Measurements from ENCODE around the gene MTMR11.
"Not testable (repeated sequence)": the region's sequence is repeated elsewhere in the genome, so short reads cannot be mapped to it uniquely, and the experiment has no call there.

Gene MTMR11

DNA sequence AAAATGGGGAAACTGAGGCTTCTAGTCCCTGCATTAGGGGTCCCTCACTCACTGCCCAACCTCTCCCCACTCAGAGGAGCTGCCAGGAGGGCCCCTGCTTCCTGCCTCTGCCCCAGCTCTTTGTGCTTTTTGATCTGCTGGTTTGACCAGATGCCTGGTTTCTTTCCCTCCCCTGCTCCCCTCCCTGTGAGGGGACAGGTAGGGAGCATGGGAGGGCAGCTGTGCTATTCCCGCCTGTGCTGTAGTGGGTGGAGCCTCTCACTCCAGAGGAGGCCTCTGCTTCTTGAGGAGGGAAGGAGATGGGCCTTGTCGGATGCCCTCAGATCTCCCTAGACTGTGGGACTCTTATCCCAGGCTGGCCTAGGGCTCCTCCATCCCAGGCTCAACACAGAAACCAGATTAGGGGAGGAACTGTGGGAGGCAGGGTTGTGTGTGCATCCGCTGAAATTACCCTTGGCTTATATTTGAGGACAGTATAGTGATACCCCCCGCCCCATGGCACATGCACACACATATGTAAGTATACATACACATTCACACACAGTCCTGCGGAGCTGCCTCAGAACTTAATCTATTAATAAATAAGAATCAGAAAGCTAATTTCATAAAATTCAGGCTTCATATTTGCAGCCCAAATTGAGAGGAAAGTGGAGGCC, 32.7 kb downstream of the MTMR11 start:
- DNase-seq = no peak

DNA sequence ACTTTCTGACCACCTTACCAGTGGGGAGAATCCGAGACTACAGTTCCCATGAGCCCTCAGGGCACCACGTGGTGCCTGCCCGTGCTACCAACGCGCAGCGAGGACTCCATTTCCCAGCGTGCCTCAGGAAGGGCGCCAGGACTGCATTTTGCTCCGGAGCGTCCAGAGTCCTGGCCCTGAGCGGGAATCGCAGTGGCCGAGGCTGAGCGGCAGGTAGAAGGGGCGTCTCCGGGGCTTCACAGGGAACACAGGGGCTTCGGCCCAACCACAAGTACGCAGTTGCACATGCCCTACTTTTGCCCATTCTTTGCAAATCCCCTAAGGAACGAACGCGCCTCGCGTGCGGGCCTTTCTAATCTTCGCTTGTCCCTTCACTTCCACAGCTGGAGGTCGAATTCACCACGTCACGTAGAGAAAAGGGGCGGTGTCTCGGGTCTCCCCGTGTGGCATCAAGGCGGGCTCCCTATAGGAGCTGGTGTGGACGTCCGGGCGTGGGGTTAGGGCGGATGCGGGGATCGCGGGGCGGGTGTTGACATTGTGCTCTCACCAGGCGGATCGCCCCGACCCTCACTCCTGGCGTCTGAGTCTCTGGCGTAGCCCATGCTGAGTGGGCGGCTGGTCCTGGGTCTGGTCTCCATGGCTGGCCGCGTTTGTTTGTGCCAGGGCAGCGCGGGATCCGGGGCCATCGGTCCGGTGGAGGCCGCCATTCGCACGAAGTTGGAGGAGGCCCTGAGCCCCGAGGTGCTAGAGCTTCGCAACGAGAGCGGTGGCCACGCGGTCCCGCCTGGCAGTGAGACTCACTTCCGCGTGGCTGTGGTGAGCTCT, 37.0 kb downstream of the MTMR11 start, which contains the start of gene BOLA1:
Gene BOLA1 (plus strand): TSS at position 109 of the 825 bp plus-strand sequence. CDS start 492 bp downstream, at position 601.
- DNase-seq = peak; percentile 37 to 97 (median 88)

DNA sequence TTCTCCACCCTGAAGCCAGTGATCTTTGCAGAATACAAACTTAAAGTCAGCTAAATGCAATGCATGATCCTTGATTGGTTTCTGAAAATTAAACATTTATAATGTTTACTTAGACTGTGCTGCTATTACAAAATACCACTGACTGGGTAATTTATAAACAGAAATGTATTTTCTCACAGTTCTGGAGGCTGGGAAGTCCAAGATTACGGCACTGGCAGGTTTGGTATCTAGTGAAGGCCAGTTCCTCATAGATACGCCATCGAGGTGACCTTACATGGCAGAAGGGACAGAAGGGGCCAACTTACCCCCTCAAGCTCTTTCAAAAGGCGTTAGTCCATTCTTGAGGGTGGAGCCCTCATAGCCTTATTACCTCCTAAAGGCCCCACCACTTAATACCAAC, 40.1 kb downstream of the MTMR11 start:
- DNase-seq = no peak

DNA sequence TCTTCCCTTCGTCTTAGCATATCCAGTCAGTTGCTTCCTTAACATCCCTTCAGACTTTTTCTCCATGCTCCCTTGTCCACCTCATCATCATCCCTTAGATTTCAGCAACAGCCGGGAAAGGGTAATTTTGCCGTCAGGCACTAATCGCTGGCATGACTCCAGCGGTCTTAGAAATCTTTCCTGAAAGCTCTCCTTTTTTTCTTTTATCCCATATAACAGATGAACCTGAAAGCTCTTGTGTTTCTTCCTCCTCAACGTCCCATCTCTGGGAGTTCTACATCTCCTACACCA, 47.7 kb downstream of the MTMR11 start:
- DNase-seq = peak in 8 of 56 donors; percentile 13 to 42 (median 20)

DNA sequence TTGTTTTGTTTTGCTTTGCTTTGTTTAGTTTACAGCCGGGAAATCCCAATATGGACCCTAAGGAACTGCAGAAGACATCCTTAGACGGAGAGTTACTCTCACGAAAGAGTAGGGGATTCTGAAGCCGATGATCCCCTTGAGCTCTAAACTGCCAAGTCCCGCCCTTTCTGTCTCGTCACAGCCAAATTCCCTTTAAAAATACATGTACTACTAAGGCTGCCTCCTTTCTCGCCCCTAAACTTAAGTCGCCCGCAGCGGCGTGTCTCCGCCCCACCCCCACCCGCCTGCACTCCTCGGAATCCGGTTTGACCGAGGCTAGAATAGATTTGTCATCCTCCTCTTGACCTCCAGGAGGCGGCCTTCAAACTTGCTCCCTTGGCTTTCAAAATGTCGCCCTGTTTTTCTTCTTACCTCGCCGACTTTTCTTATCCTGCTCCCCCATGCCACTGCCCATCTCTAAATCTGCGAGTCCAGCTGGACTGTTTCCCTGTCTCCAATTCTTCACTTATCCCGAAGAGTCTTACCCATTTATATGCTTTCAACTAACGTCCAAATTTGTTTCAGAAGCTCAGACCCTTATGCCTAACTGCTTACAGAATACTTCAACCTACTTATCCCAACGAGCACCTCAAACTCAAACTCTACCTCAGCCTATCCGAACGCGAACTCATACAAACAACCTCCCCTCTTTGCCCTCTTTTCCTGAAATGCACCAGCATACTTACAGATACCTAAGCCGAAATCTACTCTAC, 48.3 kb downstream of the MTMR11 start:
- peak in 54 of 56 donors; percentile 9 to 91 (median 67) for DNase-seq

DNA sequence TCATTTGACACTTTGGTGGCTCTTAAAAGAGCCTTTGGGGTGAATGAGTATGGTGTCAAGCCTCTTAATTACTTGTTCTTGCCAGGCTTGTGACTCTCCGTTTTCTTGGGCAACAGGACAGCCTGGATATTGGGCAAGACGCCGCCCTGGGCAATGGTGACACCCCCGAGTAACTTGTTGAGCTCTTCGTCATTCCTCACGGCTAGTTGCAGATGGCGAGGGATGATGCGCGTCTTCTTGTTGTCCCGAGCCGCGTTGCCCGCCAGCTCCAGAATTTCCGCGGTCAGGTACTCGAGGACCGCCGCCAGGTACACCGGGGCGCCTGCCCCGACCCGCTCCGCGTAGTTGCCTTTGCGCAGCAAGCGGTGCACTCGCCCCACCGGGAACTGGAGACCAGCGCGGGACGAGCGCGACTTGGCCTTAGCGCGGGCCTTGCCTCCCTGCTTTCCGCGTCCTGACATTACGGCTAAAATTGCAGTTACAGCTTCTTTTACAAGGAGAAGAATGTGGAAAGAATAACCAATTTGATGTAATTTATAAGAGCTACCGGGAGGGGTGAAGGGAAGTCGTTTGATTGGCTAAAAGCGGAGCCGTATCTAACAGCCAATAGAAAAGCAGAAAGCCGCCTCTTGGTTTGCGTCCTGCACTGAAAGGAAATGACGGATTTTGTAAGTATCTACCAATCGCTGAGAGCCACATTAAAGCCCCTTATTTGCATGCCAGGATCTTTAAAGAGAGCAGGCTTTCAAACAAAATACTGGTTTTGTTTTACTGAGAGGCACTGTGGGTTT, 49.0 kb downstream of the MTMR11 start:
- peak; percentile 32 to 98 (median 82) for DNase-seq

DNA sequence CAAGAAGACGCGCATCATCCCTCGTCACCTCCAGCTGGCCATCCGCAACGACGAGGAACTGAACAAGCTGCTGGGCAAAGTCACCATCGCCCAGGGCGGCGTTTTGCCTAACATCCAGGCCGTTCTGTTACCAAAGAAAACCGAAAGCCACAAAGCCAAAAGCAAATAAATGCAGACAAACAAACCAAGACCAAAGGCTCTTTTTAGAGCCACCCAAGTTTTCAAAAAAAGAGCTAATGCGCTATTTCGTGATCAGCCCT, 49.6 kb downstream of the MTMR11 start:
- not testable (repeated sequence) for DNase-seq

DNA sequence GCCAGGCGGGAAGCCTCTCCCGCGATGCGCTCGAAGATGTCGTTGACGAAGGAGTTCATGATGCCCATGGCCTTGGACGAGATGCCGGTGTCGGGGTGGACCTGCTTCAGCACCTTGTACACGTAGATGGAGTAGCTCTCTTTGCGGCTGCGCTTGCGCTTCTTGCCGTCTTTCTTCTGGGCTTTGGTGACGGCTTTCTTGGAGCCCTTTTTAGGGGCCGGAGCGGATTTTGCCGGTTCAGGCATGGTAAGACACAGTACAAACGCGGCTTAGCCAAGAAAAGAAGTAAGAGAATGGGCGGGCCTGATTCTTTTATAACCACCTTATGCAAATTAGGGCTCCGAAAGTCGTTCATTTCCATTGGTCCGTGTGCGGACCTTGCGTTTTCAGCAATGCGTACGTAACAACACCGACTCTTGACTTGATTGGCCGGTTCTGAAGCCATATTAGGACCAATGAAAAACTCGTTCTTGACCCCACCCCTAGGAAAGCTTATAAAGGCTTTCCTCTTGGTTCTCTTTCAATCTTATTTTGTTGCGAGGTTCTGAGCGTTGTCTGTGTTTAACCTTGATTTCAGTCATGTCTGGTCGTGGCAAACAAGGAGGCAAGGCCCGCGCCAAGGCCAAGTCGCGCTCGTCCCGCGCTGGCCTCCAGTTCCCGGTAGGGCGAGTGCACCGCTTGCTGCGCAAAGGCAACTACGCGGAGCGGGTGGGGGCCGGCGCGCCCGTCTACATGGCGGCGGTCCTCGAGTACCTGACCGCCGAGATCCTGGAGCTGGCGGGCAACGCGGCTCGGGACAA, 50.1 kb downstream of the MTMR11 start:
- peak; percentile 37 to 99 (median 90) for DNase-seq

DNA sequence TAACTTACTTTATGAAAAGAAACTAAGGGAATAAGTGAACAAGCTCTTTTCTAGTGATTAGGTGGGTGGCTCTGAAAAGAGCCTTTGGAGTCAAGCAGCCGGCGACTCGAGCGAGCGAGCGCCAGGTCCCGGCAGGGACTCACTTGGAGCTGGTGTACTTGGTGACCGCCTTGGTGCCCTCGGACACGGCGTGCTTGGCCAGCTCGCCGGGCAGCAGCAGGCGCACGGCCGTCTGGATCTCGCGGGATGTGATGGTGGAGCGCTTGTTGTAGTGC, 50.6 kb downstream of the MTMR11 start:
- DNase-seq = peak in 6 of 56 donors; percentile 24 to 50 (median 45)

DNA sequence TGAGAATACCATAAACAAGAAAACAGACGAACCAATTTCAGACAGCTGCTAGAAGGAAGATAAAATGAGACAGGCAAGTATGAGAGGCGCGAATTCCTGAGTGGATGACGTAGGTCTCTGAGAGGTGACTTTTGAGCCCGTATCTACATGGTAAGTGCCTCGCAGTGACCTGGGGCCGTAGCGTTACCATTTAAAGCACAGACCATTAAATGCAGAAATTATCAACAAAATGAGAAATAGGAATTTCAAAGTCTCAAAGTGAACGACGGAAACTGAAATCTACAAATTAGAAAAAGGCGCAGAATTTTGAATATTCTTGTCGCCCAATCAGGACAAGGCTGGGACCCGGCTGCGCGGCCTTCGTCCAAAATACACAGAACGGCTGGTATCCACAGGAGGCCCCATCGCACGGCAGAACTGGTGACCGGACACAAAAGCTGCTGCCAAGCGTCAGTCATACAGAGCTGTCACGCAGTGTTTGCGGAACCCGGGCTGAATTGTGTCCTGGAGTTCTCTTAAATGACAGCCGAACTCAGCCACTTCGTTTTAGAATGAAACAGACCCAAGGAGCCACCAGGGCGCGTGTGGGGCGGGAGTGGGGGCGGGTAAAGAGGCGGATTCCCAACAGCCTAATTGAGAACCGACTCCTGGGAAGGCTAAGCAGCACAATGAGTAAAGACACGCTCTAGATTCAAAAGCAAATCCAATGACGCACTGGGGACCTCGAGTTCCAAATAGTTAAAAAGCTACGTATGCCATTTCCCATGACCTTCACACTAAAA, 51.1 kb downstream of the MTMR11 start:
- DNase-seq = peak; percentile 14 to 87 (median 65)

DNA sequence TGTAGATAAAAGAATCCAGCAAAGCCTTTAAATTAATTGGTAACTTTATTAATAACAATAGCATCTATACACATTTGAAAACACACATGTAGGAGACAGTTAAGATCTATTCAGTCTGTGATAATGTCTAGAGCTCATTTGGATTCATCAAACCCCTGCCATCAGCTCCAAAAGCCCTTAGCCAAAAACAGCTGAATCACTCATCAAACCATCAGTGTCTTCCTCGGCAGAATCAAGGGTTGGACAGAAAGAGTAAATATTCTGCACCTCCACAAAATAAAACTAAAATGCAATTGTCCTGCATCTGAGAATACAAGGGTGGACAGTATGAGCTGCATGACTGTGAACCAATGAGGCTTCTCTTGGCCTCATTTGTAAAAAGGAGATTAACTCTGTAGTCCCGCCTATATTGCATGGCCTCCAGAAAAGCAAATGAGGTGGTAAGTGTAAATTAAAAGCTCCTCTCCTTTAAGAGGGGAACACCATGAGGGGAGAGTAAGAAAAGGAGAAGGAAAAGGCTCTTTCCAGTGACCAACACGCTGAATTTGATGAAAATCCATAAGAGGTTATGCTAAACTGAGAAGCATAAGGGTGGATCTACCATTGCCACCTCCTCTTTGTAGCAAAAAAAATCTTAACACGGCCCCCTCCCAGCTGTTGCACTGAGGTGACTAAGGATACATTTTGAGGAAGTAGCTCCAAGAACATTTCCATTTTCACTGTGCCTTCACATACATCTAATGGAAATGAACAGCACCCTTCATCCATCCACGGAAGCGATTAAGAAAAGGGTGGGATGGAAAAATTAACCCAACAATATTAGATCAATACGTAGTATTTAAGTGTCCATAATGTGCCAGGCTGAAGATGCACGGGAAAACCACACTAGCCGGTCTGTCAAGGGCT, 52.0 kb downstream of the MTMR11 start:
- DNase-seq = no peak

DNA sequence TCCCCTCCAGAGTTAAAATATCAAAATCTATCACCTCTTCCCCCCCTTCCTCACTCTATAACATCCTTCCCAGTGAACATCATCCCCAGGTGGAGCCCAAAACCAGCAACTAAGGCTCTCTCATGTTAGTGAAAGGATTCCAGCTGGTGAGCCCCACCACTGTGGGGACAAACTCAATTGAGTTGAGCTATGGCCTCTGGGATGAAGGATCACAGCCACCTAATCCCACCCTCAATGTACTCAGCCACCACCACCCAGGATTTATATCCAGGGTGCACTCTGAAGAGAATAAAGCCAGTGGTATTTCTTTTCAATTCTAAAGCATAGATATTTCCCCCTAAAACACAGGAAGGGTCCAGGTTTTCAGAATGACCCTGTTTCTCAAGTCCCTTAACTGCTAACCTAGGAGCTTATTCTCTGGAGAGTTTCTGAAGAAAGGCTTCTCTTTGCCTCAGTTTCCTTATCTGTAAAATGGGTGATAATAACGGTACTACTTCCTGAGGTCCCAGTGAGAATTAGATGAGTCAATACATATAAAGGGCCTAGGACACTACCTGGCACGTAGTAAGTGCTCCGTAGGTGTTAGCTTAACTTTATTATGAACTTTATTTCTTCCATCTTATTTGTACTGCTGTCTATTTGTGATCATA, 53.0 kb downstream of the MTMR11 start:
- no peak for DNase-seq

DNA sequence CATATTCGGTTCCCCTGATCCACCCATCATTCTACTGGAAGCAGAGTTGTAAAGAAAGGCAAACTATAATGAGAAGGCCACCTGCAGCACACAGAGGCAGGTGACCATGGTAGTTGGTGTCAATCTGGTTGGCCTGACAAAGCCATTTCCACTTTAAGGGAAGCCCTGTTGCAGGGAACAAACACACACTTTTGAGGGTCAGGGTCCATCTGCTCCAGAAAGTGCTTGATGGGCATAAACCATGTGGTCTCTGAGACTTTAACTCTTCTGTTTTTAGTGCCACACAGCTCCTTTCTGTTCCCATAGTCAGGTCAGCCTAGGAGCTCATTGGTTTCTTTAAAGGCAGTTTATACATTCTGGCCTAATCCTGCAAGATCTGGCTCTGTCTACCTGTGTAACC, 54.8 kb downstream of the MTMR11 start:
- no peak for DNase-seq

DNA sequence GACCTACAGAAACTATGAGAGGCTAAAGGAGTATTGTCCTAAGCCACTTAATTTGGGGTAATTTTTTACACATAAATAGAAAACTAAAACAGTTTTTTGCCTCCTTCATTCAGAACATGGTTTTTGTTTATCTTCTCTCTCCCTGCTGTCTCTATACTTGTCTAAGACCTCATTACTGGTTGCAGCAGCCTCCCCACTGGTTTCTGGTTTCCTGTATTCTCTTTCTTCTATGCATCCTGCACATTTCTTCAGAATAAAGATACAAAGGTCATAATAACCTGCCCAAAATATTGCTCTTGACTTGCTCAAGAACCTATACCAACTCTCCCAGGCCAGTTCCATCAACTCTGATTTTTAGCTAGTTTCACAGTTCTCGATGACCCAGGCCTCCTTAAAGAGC, 57.1 kb downstream of the MTMR11 start:
- DNase-seq = no peak

Data from nucleus accumbens (tissue), 56 donors.